Esophagus muscularis mucosa (tissue), 4 donors: ENCODE data around the gene DPH2. TPM values are rescaled to one million over a fixed set of nuclear protein-coding genes. Genes with fewer than 3 reads are reported as not detected.

Experiments
- DNase-seq: peaks from one replicate; pipeline ENCODE4 v3.0.0-alpha.2; 2017; ENCODE audit errors: extremely low spot score
- H3K27ac ChIP-seq, 4 donors: fragments of 200-600 bp; sonication (generic); replicated peaks in 1 of 4; 1 replicate in 3 of 4; 2 replicates in 1 of 4; pipeline ENCODE4 v1.5.1; 2016 to 2019; ENCODE audit warnings: mild to moderate bottlenecking in 1 of 4
- H3K27me3 ChIP-seq, 4 donors: fragments of 200-600 bp; sonication (generic); one replicate each; pipeline versions ENCODE4 v1.5.1 to v1.6.0; 2016 to 2019
- H3K36me3 ChIP-seq, 4 donors: fragments of 200-600 bp; sonication (generic); one replicate each; pipeline ENCODE4 v1.5.1; 2016 to 2019
- H3K4me1 ChIP-seq, 4 donors: fragments of 200-600 bp; sonication (generic); one replicate each; pipeline ENCODE4 v1.5.1; 2016 to 2019
- H3K4me3 ChIP-seq, 4 donors: fragments of 200-600 bp; sonication (generic); 1 replicate in 2 of 4; 2 replicates in 2 of 4; pipeline ENCODE4 v1.5.1; 2016 to 2019; ENCODE audit warnings: mild to moderate bottlenecking in 4 of 4, moderate library complexity in 1 of 4
- H3K9me3 ChIP-seq, 4 donors: fragments of 200-600 bp; sonication (generic); 1 replicate in 3 of 4; 2 replicates in 1 of 4; pipeline ENCODE4 v1.5.1; 2016 to 2019
- EP300 ChIP-seq: sonication (generic); formaldehyde crosslinking; IDR thresholded peaks from one replicate; pipeline ENCODE4 v1.6.1; 2017; ENCODE audit warnings: antibody characterized with exemption
- POLR2A ChIP-seq: fragments of 450-650 bp; IDR thresholded peaks from one replicate; pipeline ENCODE4 v1.6.1; 2017; ENCODE audit warnings: antibody characterized with exemption, moderate library complexity, mild to moderate bottlenecking, low read depth
- POLR2AphosphoS5 ChIP-seq, 2 donors: sonication (generic); formaldehyde crosslinking; IDR thresholded peaks; one replicate each; pipeline ENCODE4 v1.6.1; 2017; ENCODE audit warnings: antibody characterized with exemption in 2 of 2
- WGBS: methylation state at CpG from one replicate; pipeline ENCODE4 v1.1.5; 2018; 5-methylcytosine and 5-hydroxymethylcytosine counted together
- intact Hi-C: fragments of 100-400 bp; cut with DNase I; formaldehyde crosslinking; loops from one replicate; pipeline ENCODE4 v1.15.1; 2023
- total RNA-seq, 4 donors: library from RNA; depleted of rRNA; stranded (reverse); fragments of >200 nt; gene quantifications; one replicate each; pipeline versions ENCODE4 v1.1.0 to v1.2.1, GENCODE V29; 2016
- TF ChIP-seq, protein P1 (sequence below), 3 experiments: fragments of 200-600 bp in 2 of 3; fragments of 450-650 bp in 1 of 3; sonication (generic) in 2 of 3; IDR thresholded peaks; one replicate each; pipeline ENCODE4 v1.5.1; 2017 to 2019; ENCODE audit warnings: antibody characterized with exemption in 3 of 3, mild to moderate bottlenecking in 2 of 3, moderate library complexity in 1 of 3

The DPH2 gene
- total RNA-seq, 4 donors from 2014 or later: 13.7 to 29.2 (median 19.2) TPM

- H3K27ac ChIP-seq: no peak overlapping the region
- intact Hi-C loops: loop anchor here (10.0 kb wide), 1 partner anchor 404 kb away; the partner anchor contains the start of gene PTPRF
- TF ChIP-seq POLR2A: no peak
- no peak for TF ChIP-seq EP300
- TF ChIP-seq, protein P1, sequence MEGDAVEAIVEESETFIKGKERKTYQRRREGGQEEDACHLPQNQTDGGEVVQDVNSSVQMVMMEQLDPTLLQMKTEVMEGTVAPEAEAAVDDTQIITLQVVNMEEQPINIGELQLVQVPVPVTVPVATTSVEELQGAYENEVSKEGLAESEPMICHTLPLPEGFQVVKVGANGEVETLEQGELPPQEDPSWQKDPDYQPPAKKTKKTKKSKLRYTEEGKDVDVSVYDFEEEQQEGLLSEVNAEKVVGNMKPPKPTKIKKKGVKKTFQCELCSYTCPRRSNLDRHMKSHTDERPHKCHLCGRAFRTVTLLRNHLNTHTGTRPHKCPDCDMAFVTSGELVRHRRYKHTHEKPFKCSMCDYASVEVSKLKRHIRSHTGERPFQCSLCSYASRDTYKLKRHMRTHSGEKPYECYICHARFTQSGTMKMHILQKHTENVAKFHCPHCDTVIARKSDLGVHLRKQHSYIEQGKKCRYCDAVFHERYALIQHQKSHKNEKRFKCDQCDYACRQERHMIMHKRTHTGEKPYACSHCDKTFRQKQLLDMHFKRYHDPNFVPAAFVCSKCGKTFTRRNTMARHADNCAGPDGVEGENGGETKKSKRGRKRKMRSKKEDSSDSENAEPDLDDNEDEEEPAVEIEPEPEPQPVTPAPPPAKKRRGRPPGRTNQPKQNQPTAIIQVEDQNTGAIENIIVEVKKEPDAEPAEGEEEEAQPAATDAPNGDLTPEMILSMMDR (IDR thresholded peaks at IDR 0.05): no peak
- TF ChIP-seq POLR2AphosphoS5 (IDR thresholded peaks at IDR 0.05): no peak
- H3K36me3 ChIP-seq: peaks cover 0 to 7% (median 0%) of the 10 kb centered on the region in 4 donors
- no peaks in the 10 kb centered on the region for H3K9me3 ChIP-seq
- H3K4me3 ChIP-seq: no peak overlapping the region
- peaks cover 14 to 30% (median 28%) of the 10 kb centered on the region in 4 donors for H3K4me1 ChIP-seq
- 79% methylated on average over 2 of the region's 3 CpGs for WGBS
- no peak for DNase-seq
- H3K27me3 ChIP-seq: peaks cover 0 to 10% (median 0%) of the 10 kb centered on the region in 4 donors
Observed at GRCh38 chr1:43938892-43939587, 30.8 kb upstream of the DPH2 start.

- intact Hi-C loops: no loop called here
- no peak for DNase-seq
- Histone ChIP-seq H3K27ac (no peak overlapping the region), H3K27me3 (no peaks in the 10 kb centered on the region), H3K9me3 (no peaks in the 10 kb centered on the region), H3K36me3 (peaks cover 0 to 7% (median 0%) of the 10 kb centered on the region in 4 donors), H3K4me3 (no peak overlapping the region), H3K4me1 (peaks cover 10 to 28% (median 26%) of the 10 kb centered on the region in 4 donors)
- TF ChIP-seq POLR2AphosphoS5 (IDR thresholded peaks at IDR 0.05) (no peak), POLR2A (no peak), EP300 (no peak)
- TF ChIP-seq, protein P1 (IDR thresholded peaks at IDR 0.05): no peak
- WGBS: 85% methylated on average over 3 of the region's 3 CpGs
Observed at GRCh38 chr1:43942411-43942810, 27.4 kb upstream of the DPH2 start.

GRCh38 chr1:43944860-43945259, 24.9 kb upstream of the DPH2 start:
- H3K36me3 ChIP-seq: peaks cover 0 to 11% (median 9%) of the 10 kb centered on the region in 4 donors
- no peaks in the 10 kb centered on the region for H3K27me3 ChIP-seq
- peak overlapping the region in 2 of 4 donors; percentile 7 to 92 for H3K27ac ChIP-seq
- TF ChIP-seq, protein P1 (IDR thresholded peaks at IDR 0.05): no peak
- TF ChIP-seq POLR2AphosphoS5 (IDR thresholded peaks at IDR 0.05) (no peak), EP300 (no peak), POLR2A (no peak)
- DNase-seq: no peak
- H3K9me3 ChIP-seq: no peaks in the 10 kb centered on the region
- WGBS: 93% methylated on average over 1 of the region's 1 CpG
- H3K4me3 ChIP-seq: no peak overlapping the region
- H3K4me1 ChIP-seq: peaks cover 27 to 52% (median 45%) of the 10 kb centered on the region in 4 donors
- intact Hi-C loops: no loop called here

DNA sequence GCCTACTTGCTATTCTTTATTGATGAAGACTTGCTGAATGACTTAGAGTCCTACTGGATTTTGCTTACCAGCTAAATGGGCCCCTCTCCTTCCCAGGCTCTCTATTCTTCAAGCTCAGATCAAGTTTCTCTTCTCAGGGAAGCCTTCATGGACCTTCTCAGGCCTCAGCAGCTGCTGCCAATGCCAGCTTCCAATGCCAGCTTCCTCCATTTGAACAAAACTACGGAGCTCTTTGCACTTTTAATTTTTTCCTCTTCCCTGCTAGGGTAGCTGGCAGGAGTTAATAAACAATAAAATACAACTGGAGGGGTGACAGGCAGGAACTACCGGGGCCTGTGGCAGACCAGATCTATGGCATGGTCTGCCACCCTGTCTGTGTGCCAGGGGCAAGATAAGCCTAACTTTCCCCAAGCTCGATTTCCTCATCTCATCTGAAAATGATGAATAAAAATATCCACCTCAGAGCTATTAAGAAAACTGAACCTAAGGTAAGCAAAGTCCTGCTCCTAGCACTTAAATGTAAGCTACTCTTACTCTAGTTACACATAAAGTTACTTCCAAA, 24.1 kb upstream of the DPH2 start:
- Histone ChIP-seq H3K27ac (peak overlapping the region; percentile 92 to 97 (median 94)), H3K4me1 (peaks cover 31 to 52% (median 45%) of the 10 kb centered on the region in 4 donors), H3K9me3 (no peaks in the 10 kb centered on the region), H3K36me3 (peaks cover 0 to 18% (median 16%) of the 10 kb centered on the region in 4 donors), H3K27me3 (no peaks in the 10 kb centered on the region), H3K4me3 (peak overlapping the region; percentile 72 to 86 (median 84))
- intact Hi-C loops: no loop called here
- WGBS: 8% methylated on average over 3 of the region's 3 CpGs
- DNase-seq: no peak
- TF ChIP-seq POLR2A (no peak), EP300 (no peak), POLR2AphosphoS5 (IDR thresholded peaks at IDR 0.05) (no peak)
- TF ChIP-seq, protein P1 (IDR thresholded peaks at IDR 0.05): no peak
